Fibroblast of lung (primary cell): ENCODE data around the gene PCDHGA1. TPM values are rescaled to one million over a fixed set of nuclear protein-coding genes. Genes with fewer than 3 reads are reported as not detected.

Experiments used
- DNase-seq, 2 donors: peaks; one replicate each; pipeline versions ENCODE4 v3.0.0 to v3.0.0-alpha.2; 2010; ENCODE audit warnings: low read depth in 2 of 2
- H2AFZ ChIP-seq: 2 replicates; pipeline ENCODE4 v1.5.1; 2012; ENCODE audit warnings: low read length, control low read depth, inconsistent platforms
- H3K27ac ChIP-seq: 2 replicates; pipeline ENCODE4 v1.5.1; 2011; ENCODE audit warnings: low read length, control low read depth; ENCODE audit not compliant: insufficient read depth
- H3K27me3 ChIP-seq: 2 replicates; pipeline ENCODE4 v1.5.1; 2011; ENCODE audit warnings: mild to moderate bottlenecking, low read length; ENCODE audit not compliant: control insufficient read depth, insufficient read depth
- H3K36me3 ChIP-seq: 2 replicates; pipeline ENCODE4 v1.5.1; 2011; ENCODE audit warnings: low read length; ENCODE audit not compliant: control insufficient read depth, insufficient read depth
- H3K4me1 ChIP-seq: 2 replicates; pipeline ENCODE4 v1.5.1; 2011; ENCODE audit warnings: low read length; ENCODE audit not compliant: control insufficient read depth, insufficient read depth; ENCODE audit errors: extremely low read depth
- H3K4me2 ChIP-seq: 2 replicates; pipeline ENCODE4 v1.5.1; 2011; ENCODE audit warnings: low read length, control low read depth; ENCODE audit not compliant: insufficient read depth; ENCODE audit errors: extremely low read depth
- H3K4me3 ChIP-seq, 4 experiments: fragments of 200-600 bp in 1 of 4; sonication (generic) in 1 of 4; replicated peaks in 1 of 4; 2 replicates each; pipeline ENCODE4 v1.5.1; 2011 to 2016; ENCODE audit warnings: low read length in 4 of 4, low read depth in 3 of 4, mild to moderate bottlenecking in 3 of 4, control low read depth in 2 of 4, inconsistent platforms in 1 of 4, mixed read lengths in 1 of 4; ENCODE audit not compliant: insufficient read depth in 1 of 4; ENCODE audit errors: control extremely low read depth in 1 of 4
- H3K79me2 ChIP-seq: 2 replicates; pipeline ENCODE4 v1.5.1; 2012; ENCODE audit warnings: mild to moderate bottlenecking, low read length, inconsistent platforms; ENCODE audit not compliant: control insufficient read depth, insufficient read depth
- H3K9ac ChIP-seq: 2 replicates; pipeline ENCODE4 v1.5.1; 2011; ENCODE audit warnings: mild to moderate bottlenecking, low read length, control low read depth; ENCODE audit not compliant: insufficient read depth
- H3K9me3 ChIP-seq: 2 replicates; pipeline ENCODE4 v1.5.1; 2012; ENCODE audit warnings: low read depth, low read length; ENCODE audit not compliant: control insufficient read depth, insufficient read depth
- H4K20me1 ChIP-seq: 2 replicates; pipeline ENCODE4 v1.5.1; 2011; ENCODE audit warnings: low read length; ENCODE audit not compliant: control insufficient read depth, insufficient read depth; ENCODE audit errors: extremely low read depth
- CTCF ChIP-seq, 2 donors: IDR thresholded peaks in 1 of 2; conservative IDR thresholded peaks in 1 of 2; 1 replicate in 1 of 2; 2 replicates in 1 of 2; pipeline ENCODE4 v1.5.1; 2011 to 2012; ENCODE audit warnings: low read length in 2 of 2, control low read depth in 1 of 2, inconsistent platforms in 1 of 2, low read depth in 1 of 2, mild to moderate bottlenecking in 1 of 2
- EZH2 ChIP-seq: IDR thresholded peaks from 2 replicates; pipeline ENCODE4 v1.5.1; 2012; ENCODE audit warnings: low read length, control low read depth, mild to moderate bottlenecking; ENCODE audit errors: missing control alignments
- polyA plus RNA-seq, 2 donors: library from polyadenylated mRNA; depleted of rRNA in 1 of 2; stranded (reverse) in 1 of 2; unstranded in 1 of 2; fragments of >200 nt; gene quantifications; 2 replicates each; pipeline ENCODE4 v1.2.1, GENCODE V29; 2011 to 2012; ENCODE audit warnings: missing spikeins in 1 of 2
- total RNA-seq: library from RNA; depleted of rRNA; stranded (reverse); fragments of >200 nt; gene quantifications from 2 replicates; pipeline ENCODE4 v1.2.1, GENCODE V29; 2014

Gene PCDHGA1
- total and polyA plus RNA-seq, 2 donors (not counting 1 experiment from before 2014, with no cell fraction given): 1.6 to 1.8 TPM

GRCh38 chr5:141476132-141476911 is 146.0 kb downstream of the PCDHGA1 start:
- Histone ChIP-seq H3K36me3 (peaks cover 1% of the 10 kb centered on the region), H3K27ac (peak overlapping the region; percentile 83), H3K27me3 (no peaks in the 10 kb centered on the region), H2AFZ (peak overlapping the region; percentile 51), H3K9ac (peak overlapping the region; percentile 75), H3K9me3 (no peaks in the 10 kb centered on the region), H3K4me1 (peaks cover 14% of the 10 kb centered on the region), H3K4me2 (peak overlapping the region; percentile 89), H3K4me3 (peak overlapping the region; percentile 76 to 95 (median 84)), H3K79me2 (peaks cover 29% of the 10 kb centered on the region), H4K20me1 (peaks cover 3% of the 10 kb centered on the region)
- peak; percentile 84 to 85 for DNase-seq
- TF ChIP-seq CTCF (conservative IDR thresholded peaks at IDR 0.05 in 1 of 2, IDR thresholded peaks at IDR 0.05 in 1 of 2; ENCODE audit: low read depth in 1 of 2, low read length in 2 of 2): no peak
- TF ChIP-seq EZH2: no peak

- no peak for TF ChIP-seq EZH2
- no peak for TF ChIP-seq CTCF (conservative IDR thresholded peaks at IDR 0.05 in 1 of 2, IDR thresholded peaks at IDR 0.05 in 1 of 2; ENCODE audit: low read depth in 1 of 2, low read length in 2 of 2)
- peak overlapping the region; percentile 89 for H3K4me2 ChIP-seq
- H3K36me3 ChIP-seq: peaks cover 1% of the 10 kb centered on the region
- peak overlapping the region; percentile 76 to 95 (median 84) for H3K4me3 ChIP-seq
- peaks cover 29% of the 10 kb centered on the region for H3K79me2 ChIP-seq
- no peaks in the 10 kb centered on the region for H3K27me3 ChIP-seq
- peak overlapping the region; percentile 83 for H3K27ac ChIP-seq
- H4K20me1 ChIP-seq: peaks cover 3% of the 10 kb centered on the region
- H3K4me1 ChIP-seq: peaks cover 14% of the 10 kb centered on the region
- no peaks in the 10 kb centered on the region for H3K9me3 ChIP-seq
- no peak overlapping the region for H3K9ac ChIP-seq
- DNase-seq: no peak
- H2AFZ ChIP-seq: no peak overlapping the region
Observed at GRCh38 chr5:141477044-141477575, 146.8 kb downstream of the PCDHGA1 start.

- peaks cover 29% of the 10 kb centered on the region for H3K79me2 ChIP-seq
- peak overlapping the region; percentile 45 for H3K9ac ChIP-seq
- peak overlapping the region; percentile 7 for H3K27ac ChIP-seq
Observed at GRCh38 chr5:141477815-141478214, 147.5 kb downstream of the PCDHGA1 start.

More at GRCh38 chr5:141477815-141478214, 147.5 kb downstream of the PCDHGA1 start:
- TF ChIP-seq CTCF (conservative IDR thresholded peaks at IDR 0.05 in 1 of 2, IDR thresholded peaks at IDR 0.05 in 1 of 2; ENCODE audit: low read depth in 1 of 2, low read length in 2 of 2): no peak
- TF ChIP-seq EZH2: no peak
- Histone ChIP-seq H3K4me2 (peak overlapping the region; percentile 89), H3K4me3 (peak overlapping the region; percentile 76 to 95 (median 84)), H3K27me3 (no peaks in the 10 kb centered on the region), H4K20me1 (peaks cover 3% of the 10 kb centered on the region), H2AFZ (no peak overlapping the region), H3K9me3 (no peaks in the 10 kb centered on the region), H3K36me3 (peaks cover 1% of the 10 kb centered on the region), H3K4me1 (peaks cover 18% of the 10 kb centered on the region)
- no peak for DNase-seq
